ENCODE measurements around the gene EXOC3L2. TPM values are rescaled to one million over a fixed set of nuclear protein-coding genes. Genes with fewer than 3 reads are reported as not detected.

The EXOC3L2 gene
- total and polyA plus RNA-seq, 8 donors: 0.85 to 3.3 (median 1.3) TPM

DNA sequence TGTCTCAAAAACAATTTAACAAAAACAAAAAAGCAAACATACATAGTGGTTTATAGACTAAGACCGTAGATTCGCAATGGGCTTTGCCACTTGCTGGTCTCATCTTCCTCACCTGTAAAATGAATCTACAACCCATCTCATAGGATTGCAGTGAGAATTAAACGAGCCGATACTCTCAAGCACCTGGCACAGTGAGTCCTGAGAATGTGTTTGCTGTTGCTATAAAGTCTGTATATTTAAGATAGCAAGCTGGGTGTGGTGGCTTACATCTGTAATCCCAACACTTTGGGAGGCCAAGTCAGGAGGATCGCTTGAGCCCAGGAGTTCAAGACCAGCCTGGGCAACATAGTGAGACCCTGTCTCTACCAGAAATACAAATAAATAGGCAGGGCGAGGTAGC is 22.5 kb downstream of the EXOC3L2 start:
- no peak for DNase-seq
- H3K36me3 ChIP-seq: no peaks in the 10 kb centered on the region
- TF ChIP-seq, protein P1, sequence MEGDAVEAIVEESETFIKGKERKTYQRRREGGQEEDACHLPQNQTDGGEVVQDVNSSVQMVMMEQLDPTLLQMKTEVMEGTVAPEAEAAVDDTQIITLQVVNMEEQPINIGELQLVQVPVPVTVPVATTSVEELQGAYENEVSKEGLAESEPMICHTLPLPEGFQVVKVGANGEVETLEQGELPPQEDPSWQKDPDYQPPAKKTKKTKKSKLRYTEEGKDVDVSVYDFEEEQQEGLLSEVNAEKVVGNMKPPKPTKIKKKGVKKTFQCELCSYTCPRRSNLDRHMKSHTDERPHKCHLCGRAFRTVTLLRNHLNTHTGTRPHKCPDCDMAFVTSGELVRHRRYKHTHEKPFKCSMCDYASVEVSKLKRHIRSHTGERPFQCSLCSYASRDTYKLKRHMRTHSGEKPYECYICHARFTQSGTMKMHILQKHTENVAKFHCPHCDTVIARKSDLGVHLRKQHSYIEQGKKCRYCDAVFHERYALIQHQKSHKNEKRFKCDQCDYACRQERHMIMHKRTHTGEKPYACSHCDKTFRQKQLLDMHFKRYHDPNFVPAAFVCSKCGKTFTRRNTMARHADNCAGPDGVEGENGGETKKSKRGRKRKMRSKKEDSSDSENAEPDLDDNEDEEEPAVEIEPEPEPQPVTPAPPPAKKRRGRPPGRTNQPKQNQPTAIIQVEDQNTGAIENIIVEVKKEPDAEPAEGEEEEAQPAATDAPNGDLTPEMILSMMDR (IDR thresholded peaks at IDR 0.05): no peak
- H3K4me1 ChIP-seq: no peaks in the 10 kb centered on the region
- no peak overlapping the region for H3K27ac ChIP-seq
- no peak for ATAC-seq
- intact Hi-C loops (cut with DNase I): no loop called here
- peaks cover 7 to 38% of the 10 kb centered on the region in 2 donors for H3K27me3 ChIP-seq
- no peak overlapping the region for H3K4me3 ChIP-seq
- H3K9me3 ChIP-seq: no peaks in the 10 kb centered on the region

DNA sequence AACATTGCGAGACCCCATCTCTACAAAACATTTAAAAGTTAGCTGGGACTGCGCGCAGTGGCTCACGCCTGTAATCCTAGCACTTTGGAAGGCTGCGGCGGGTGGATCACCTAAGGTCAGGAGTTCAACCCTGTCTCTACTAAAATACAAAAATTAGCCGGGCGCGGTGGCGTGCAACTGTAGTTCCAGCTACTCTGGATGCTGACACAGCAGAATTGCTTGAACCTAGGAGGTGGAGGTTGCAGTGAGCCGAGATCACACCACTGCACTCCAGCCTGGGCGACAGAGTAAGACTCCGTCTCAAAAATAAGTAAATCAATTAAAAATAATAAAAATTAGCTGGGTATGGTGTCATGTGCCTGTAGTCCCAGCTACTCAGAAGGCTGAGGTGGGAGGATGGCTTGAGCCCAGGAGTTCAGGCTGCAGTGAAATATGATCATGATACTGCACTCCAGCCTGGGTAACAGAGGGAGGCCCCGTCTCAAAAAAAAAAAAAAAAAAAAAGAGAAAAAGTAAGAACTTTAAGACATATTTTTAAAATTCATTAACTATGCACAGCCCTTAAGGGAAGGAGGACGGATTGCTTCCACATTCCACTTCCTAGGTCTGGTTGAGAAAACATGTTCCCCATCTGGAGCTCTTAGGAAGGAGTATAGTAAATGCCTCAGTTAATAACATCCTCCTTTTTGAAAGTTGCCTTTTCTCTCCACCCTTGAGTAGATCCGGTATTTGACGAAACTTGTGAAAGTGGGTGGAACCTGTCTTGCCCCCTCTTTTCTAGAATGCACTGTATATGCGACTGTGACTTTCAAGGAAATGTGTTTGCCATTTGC is 26.1 kb downstream of the EXOC3L2 start:
- TF ChIP-seq, protein P1 (IDR thresholded peaks at IDR 0.05): no peak
- Histone ChIP-seq H3K4me1 (peaks cover 3 to 7% of the 10 kb centered on the region in 2 donors), H3K4me3 (no peak overlapping the region), H3K27ac (no peak overlapping the region), H3K9me3 (no peaks in the 10 kb centered on the region), H3K36me3 (no peaks in the 10 kb centered on the region), H3K27me3 (peaks cover 37 to 58% of the 10 kb centered on the region in 2 donors)
- DNase-seq (no peak), ATAC-seq (no peak)
- intact Hi-C loops (cut with DNase I): no loop called here

DNA sequence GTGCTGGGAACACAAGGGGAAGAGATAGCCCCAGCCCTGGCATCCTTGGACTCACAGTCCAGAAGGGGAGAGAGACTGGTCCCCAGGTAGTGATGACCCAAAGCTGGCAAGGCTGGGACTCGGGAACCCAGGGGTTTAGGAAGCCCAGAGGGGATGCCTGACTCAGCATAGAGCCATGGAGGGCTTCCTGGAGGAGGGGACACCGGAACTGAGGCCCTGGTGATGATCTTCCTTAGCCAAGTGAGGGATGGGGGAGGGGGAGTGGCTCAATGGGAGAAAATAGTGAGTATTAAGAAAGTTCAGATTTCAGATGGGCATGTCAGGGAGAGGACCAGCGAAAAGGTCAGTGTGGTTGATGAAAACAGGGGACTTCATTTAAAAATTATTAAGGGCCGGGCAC is 26.8 kb downstream of the EXOC3L2 start:
- TF ChIP-seq, protein P1 (IDR thresholded peaks at IDR 0.05): no peak
- Histone ChIP-seq H3K4me3 (no peak overlapping the region), H3K9me3 (no peaks in the 10 kb centered on the region), H3K4me1 (peaks cover 3 to 7% of the 10 kb centered on the region in 2 donors), H3K36me3 (no peaks in the 10 kb centered on the region), H3K27me3 (peaks cover 37 to 58% of the 10 kb centered on the region in 2 donors), H3K27ac (no peak overlapping the region)
- intact Hi-C loops (cut with DNase I): no loop called here
- ATAC-seq: no peak
- DNase-seq: no peak

DNA sequence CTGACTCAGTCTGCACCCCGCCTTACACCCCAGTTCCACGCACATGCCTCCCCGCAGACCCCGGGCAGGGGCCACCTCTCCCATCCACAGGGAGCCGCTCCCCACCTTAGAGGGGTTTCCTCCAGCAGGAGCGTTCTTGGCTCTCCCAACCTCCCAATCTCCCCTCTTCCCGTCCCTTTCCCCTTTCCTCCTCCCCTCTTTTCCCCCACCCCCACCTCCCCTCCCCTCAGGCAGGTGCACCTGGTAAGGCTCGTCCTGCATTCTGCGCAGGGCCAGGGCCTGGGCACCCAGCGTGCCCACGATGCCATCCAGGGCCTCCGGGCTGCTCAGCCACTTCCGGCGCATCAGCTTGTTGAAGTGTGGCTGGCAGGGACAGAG is 27.3 kb downstream of the EXOC3L2 start:
- H3K27me3 ChIP-seq: peaks cover 37 to 58% of the 10 kb centered on the region in 2 donors
- DNase-seq (no peak), ATAC-seq (no peak)
- H3K4me3 ChIP-seq: no peak overlapping the region
- intact Hi-C loops (cut with DNase I): no loop called here
- H3K36me3 ChIP-seq: no peaks in the 10 kb centered on the region
- H3K4me1 ChIP-seq: peaks cover 3 to 7% of the 10 kb centered on the region in 2 donors
- H3K9me3 ChIP-seq: no peaks in the 10 kb centered on the region
- TF ChIP-seq, protein P1 (IDR thresholded peaks at IDR 0.05): no peak
- no peak overlapping the region for H3K27ac ChIP-seq

DNA sequence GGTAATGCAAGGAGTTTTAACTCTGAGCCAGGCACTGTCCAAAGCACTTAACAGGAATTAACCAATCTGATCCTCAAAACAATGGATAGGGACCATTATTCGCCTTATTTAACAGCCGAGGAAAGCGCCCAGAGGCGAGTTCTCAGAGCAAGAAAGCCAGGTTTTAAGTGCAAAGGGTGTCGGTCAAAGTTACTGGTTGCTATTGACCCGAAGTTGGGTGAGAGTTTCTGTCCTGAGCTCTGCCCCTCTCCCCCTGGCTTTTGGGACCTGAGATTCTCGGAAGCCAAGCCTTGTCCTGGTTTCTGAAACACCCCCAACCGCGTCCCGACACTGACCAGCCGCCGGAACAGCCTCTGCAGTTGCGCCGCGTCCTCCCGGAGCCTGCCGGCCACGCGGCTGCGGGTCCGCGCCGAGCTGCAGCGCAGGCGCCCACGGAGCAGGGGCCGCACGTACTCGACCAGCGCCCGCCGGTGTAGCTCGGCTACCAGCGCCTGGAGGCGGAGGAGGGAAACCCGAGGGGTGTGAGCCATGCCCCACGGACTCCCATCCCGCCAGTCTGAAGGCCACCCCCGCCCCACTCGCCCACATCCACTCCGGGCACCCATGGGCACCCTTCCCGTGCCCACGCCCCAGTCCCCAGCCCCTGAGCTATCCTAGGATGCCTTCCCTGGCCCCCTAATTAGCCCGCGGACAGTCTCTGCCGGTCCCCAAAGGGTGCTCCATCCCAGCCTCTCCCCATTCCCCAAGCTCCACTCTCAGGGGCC is 27.8 kb downstream of the EXOC3L2 start:
- intact Hi-C loops (cut with DNase I): no loop called here
- H3K4me3 ChIP-seq: no peak overlapping the region
- no peak overlapping the region for H3K27ac ChIP-seq
- DNase-seq (peak in 1 of 4 donors; percentile 16), ATAC-seq (peak; percentile 20)
- H3K9me3 ChIP-seq: no peaks in the 10 kb centered on the region
- H3K4me1 ChIP-seq: peaks cover 3 to 7% of the 10 kb centered on the region in 2 donors
- TF ChIP-seq, protein P1 (IDR thresholded peaks at IDR 0.05): no peak
- peaks cover 37 to 58% of the 10 kb centered on the region in 2 donors for H3K27me3 ChIP-seq
- H3K36me3 ChIP-seq: no peaks in the 10 kb centered on the region

Data from left lung (tissue), 10 donors.